DMS53 treated with DMSO at 0.1 percent for 48 hours (cell line): Measurements from ENCODE around the gene AP1M2.
"Not testable (repeated sequence)": the region's sequence is repeated elsewhere in the genome, so short reads cannot be mapped to it uniquely, and the experiment has no call there.

Source experiments
- DNase-seq: peaks from one replicate; lab custom pipeline; 2025; ENCODE audit not compliant: unreplicated experiment; lab: John Stamatoyannopoulos, UW

Gene AP1M2

DNA sequence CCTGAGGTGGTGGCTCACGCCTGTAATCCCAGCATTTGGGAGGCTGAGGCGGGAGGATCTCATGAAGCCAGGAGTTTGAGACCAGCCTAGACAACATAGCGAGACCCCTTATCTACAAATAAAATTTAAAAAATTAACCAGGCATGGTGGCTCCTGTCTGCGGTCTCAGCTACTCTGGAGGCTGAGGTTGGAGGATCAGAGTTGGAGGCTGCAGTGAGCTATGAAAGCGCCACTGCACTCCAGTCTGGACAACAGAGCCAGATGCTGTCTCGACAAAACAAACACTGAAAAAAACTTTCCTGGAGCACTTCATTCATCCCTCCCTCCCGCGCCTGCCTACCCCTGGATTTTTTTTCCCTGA lies 44.1 kb downstream of the AP1M2 start:
- no peak for DNase-seq

DNA sequence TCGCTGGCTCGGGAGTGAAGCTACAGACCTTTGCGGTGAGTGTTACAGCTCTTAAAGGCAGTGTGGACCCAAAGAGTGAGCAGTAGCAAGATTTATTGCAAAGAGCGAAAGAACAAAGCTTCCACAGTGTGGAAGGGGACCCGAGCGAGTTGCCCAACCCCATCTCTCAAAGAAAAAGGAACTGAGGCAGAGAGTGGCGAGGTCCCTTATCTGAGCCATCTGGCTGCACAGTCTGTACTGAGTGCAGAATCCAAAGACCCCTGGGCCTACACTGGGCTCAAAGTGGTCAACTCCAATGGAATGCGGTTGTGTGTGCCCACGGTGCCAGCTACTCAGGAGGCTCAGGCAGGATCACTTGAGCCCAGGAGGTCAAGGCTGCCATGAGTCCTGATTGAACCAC lies 48.1 kb downstream of the AP1M2 start:
- DNase-seq = not testable (repeated sequence)

DNA sequence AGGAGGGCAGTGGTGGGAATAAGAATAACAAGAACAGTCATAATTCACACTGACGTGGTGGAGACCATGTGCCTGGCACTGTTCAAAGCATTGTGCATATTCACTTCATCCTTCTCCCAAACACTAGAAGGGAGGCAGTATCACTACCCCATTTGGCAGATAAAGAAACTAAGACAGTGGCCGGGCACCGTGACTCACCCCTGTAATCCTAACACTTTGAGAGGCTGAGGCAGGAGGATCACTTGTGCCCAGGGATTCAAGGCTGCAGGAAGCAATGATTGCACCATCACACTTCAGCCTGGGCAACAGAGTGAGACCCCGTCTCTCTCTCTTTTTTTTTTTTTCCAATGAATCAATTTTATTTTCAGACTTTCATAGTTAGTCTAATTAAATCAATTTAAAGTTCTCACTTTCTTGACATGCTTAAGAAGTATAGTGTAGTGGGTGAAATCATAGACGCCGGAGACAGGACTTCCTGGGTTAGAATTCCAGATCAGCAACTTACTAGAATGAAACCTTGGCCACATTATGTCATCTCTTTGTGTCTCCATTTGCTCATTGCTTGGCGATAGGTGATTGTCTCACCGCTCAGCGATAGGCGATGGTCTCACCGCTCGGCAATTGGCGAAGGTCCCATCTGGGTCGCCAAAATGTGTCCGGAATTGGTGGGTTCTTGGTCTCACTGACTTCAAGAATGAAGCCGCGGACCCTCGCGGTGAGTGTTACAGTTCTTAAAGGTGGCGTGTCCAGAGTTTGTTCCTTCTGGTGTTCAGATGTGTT lies 48.7 kb downstream of the AP1M2 start:
- no peak for DNase-seq

DNA sequence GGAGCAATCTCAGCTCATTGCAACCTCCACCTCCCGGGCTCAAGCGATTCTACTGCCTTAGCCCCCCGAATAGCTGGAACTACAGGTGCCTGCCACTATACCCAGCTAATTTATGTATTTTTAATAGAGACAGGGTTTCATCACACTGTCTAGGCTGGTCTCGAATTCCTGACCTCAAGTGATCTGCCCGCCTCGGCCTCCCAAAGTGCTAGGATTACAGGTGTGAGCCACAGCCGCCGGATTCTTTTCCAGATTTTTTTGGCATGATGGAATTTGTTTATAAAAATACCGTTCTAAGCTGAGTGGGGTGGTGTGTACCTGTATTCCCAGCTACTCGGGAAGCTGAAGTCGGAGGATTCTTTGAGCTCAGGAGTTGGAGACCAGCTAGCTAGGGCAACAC lies 49.4 kb downstream of the AP1M2 start:
- DNase-seq = no peak

DNA sequence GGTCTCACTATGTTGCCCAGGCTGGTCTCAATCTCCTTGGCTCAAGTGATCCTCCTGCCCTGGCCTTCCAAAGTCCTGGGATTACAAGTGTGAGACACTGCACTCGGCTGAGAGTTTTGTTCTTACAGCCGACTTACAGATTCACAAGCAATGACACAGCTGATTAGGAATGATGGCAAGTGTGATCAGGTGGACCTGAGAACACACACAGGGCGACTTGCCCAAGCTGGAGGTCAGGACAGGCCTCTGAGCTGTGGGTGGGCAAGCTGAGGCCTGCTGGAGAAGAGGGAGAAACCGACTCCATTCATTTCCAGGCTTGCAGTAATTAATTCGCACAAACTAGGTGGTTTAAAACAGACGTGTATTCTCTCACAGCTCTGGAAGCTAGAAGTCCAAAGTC lies 51.5 kb downstream of the AP1M2 start:
- no peak for DNase-seq

DNA sequence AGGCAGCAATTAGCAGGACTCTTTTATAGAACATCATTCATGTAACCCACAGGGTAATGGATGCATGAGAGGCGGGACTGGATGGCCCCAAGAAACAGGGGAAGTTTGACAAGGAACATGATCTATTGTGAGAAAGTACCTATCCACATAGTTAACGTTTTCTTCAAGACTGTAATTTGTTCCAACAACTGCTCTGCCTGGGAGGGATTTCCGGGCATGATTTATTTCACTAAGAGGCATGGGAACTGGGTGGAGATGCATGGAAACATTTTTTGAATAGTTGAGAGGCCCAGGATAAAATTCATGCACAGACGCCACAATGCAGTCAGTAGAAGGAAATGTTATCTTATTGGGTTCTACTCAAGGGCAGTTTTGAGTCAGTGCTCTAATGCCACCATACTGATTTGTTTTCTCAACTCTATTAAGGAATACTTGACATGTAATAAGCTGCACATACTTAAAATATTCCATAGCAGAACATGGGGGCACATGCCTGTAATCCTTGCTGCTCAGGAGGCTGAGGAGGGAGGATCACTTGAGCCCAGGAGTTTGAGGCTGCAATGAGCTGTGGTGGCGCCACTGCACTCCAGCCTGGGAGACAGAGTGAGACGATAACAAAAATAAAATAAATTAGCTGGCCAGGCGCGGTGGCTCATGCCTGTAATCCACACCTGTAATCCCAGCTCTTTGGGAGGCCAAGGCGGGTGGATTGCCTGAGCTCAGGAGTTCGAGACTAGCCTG lies 53.3 kb downstream of the AP1M2 start:
- DNase-seq = no peak

DNA sequence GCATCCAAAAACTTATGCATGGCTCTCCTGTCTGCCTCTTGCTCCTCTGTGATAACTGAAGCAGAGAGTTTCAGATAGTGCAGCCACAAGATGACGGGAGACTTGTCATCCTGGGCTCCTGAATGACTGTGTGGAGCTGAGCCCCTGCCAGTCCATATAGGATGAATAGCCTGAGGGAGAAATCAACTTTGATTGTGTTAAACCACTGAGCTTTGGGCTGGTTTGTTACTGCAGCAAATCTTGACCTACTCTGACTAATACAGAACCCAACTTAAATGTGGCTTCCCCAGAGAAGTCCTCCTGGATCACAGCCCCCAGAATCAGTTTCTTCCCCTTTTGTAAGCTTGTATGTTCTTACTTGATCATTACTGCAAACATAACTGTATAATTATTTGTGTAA lies 54.7 kb downstream of the AP1M2 start:
- no peak for DNase-seq

DNA sequence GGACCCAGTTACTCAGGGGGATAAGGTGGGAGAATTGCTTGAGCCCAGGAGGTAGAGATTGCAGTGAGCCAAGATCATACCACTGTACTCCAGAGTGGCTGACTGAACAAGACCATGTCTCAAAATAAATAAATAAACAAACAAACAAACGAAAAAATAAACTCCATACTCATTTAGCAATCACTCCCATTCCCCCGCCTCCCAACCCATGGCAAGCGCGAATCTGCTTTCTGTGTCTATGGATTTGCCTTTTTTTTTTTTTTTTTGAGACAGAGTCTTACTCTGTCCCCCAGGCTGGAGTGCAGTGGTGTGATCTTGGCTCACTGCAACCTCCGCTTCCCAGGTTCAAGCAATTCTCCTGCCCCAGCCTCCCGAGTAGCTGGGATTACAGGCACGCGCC lies 60.2 kb downstream of the AP1M2 start:
- DNase-seq = not testable (repeated sequence)

DNA sequence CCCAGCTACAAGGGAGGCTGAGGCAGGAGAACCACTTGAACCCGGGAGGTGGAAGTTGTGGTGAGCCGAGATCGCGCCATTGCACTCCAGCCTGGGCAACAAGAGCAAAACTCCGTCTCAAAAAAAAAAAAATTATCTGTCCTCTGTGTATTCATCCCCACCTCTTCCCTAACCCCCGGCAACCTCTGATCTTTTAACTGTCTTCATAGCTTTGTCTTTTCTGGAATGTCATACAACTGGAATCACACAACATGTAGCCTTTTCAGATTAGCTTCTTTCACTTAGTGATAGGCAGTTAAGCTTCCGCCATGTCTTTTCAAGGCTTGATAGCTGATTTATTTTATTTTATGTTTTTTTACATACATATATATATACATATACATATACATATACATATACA lies 61.5 kb downstream of the AP1M2 start:
- DNase-seq = no peak

DNA sequence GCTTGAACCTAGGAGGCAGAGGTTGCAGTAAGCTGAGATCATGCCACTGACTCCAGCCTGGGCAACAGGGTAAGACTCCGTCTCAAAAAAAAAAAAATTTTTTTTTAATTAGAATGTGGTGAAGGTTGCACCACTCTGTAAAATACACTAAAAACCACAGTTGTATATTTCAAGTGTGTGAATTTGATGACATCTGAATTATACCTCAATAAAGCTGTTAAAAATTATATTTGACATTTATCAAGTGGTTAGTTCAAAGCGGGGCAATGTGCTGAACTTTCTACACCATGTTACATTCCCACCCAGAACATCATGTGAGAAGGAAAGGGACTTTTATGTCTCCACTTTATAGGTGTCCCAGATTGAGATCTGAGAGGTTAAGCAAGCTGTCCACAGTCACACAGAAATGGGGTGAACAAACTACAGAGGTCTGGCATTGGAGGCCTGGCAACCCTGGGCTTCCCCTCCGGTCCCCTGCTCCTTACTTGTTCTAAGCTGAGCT lies 63.9 kb downstream of the AP1M2 start:
- no peak for DNase-seq
